Keratinocyte (primary cell): ENCODE results near the gene CEP131. TPM values are rescaled to one million over a fixed set of nuclear protein-coding genes. Genes with fewer than 3 reads are reported as not detected.

Experiments used
- DNase-seq: peaks from one replicate; pipeline ENCODE4 v3.0.0-alpha.2; 2011; ENCODE audit warnings: low read depth, missing footprints, low spot score
- FAIRE-seq: peaks from 2 replicates; lab custom pipeline; 2011; peaks lifted over from hg19 to GRCh38; lab: Jason Lieb, UNC
- H2AFZ ChIP-seq: 2 replicates; pipeline ENCODE4 v1.6.0; 2012; ENCODE audit warnings: low read length, control low read depth, inconsistent platforms; ENCODE audit not compliant: control insufficient read depth
- H3K27ac ChIP-seq: 2 replicates; pipeline ENCODE4 v1.5.1; 2011; ENCODE audit warnings: low read length; ENCODE audit not compliant: control insufficient read depth, insufficient read depth
- H3K27me3 ChIP-seq: 3 replicates; pipeline ENCODE4 v1.6.0; 2011; ENCODE audit warnings: low read length; ENCODE audit not compliant: control insufficient read depth, insufficient read depth; ENCODE audit errors: extremely low read depth
- H3K36me3 ChIP-seq, 2 experiments: 2 replicates in 1 of 2; 3 replicates in 1 of 2; pipeline ENCODE4 v1.5.1; 2011; ENCODE audit warnings: low read length in 2 of 2, mild to moderate bottlenecking in 1 of 2; ENCODE audit not compliant: control insufficient read depth in 2 of 2, insufficient read depth in 2 of 2; ENCODE audit errors: extremely low read depth in 1 of 2
- H3K4me1 ChIP-seq: 3 replicates; pipeline ENCODE4 v1.5.1; 2011; ENCODE audit warnings: low read length; ENCODE audit not compliant: control insufficient read depth, insufficient read depth; ENCODE audit errors: extremely low read depth
- H3K4me2 ChIP-seq: 3 replicates; pipeline ENCODE4 v1.6.0; 2011; ENCODE audit warnings: low read depth, low read length; ENCODE audit not compliant: control insufficient read depth, insufficient read depth; ENCODE audit errors: extremely low read depth
- H3K4me3 ChIP-seq, 3 experiments: fragments of 200-600 bp in 1 of 3; sonication (generic) in 1 of 3; 2 replicates in 2 of 3; 3 replicates in 1 of 3; pipeline ENCODE4 v1.5.1; 2011 to 2016; ENCODE audit warnings: low read length in 3 of 3, mild to moderate bottlenecking in 3 of 3, control low read depth in 2 of 3, inconsistent platforms in 1 of 3, low read depth in 1 of 3, mixed read lengths in 1 of 3, mixed run types in 1 of 3, moderate library complexity in 1 of 3; ENCODE audit not compliant: control insufficient read depth in 2 of 3, insufficient read depth in 2 of 3; ENCODE audit errors: extremely low read depth in 1 of 3
- H3K79me2 ChIP-seq: 2 replicates; pipeline ENCODE4 v1.6.0; 2012; ENCODE audit warnings: low read length; ENCODE audit not compliant: control insufficient read depth, insufficient read depth
- H3K9ac ChIP-seq: 3 replicates; pipeline ENCODE4 v1.6.0; 2011; ENCODE audit warnings: low read length; ENCODE audit not compliant: control insufficient read depth, insufficient read depth; ENCODE audit errors: extremely low read depth
- H3K9me1 ChIP-seq: 3 replicates; pipeline ENCODE4 v1.6.0; 2011; ENCODE audit warnings: low read length; ENCODE audit not compliant: control insufficient read depth, insufficient read depth; ENCODE audit errors: extremely low read depth
- H3K9me3 ChIP-seq: 2 replicates; pipeline ENCODE4 v1.5.1; 2012; ENCODE audit warnings: low read depth, low read length; ENCODE audit not compliant: control insufficient read depth
- H4K20me1 ChIP-seq: 3 replicates; pipeline ENCODE4 v1.6.0; 2011; ENCODE audit warnings: low read length; ENCODE audit not compliant: control insufficient read depth, insufficient read depth; ENCODE audit errors: extremely low read depth
- EZH2 ChIP-seq: IDR thresholded peaks from one replicate; pipeline ENCODE4 v1.6.1; 2012; ENCODE audit warnings: inconsistent platforms, mild to moderate bottlenecking, low read length, moderate library complexity
- dilution Hi-C: fragments of 300-500 bp; cut with MboI; formaldehyde crosslinking; loops from one replicate; pipeline ENCODE4 v1.7.0; 2020; ENCODE audit warnings: low sequenced_read_pairs; ENCODE audit not compliant: extremely low pct_ligation_motif_present
- polyA plus RNA-seq, 5 experiments: library from polyadenylated mRNA; depleted of rRNA in 3 of 5; stranded (reverse) in 3 of 5; stranded (forward) in 1 of 5; unstranded in 1 of 5; fragments of >200 nt; gene quantifications; 1 replicate in 1 of 5; 2 replicates in 3 of 5; 3 replicates in 1 of 5; pipeline versions ENCODE4 v1.2.1 to v1.2.3, GENCODE V29; 2011 to 2012; ENCODE audit warnings: missing spikeins in 2 of 5, low read depth in 1 of 5, low replicate concordance in 1 of 5
- TF ChIP-seq, protein P1 (sequence below), 3 experiments: IDR thresholded peaks in 1 of 3; conservative IDR thresholded peaks in 1 of 3; optimal IDR thresholded peaks in 1 of 3; 2 replicates in 2 of 3; 3 replicates in 1 of 3; pipeline versions ENCODE3 to v1.5.1; 2011; ENCODE audit warnings: low read length in 3 of 3, mild to moderate bottlenecking in 3 of 3, moderate library complexity in 2 of 3, control low read depth in 1 of 3, inconsistent platforms in 1 of 3; ENCODE audit not compliant: insufficient read depth in 2 of 3; ENCODE audit errors: extremely low read depth in 1 of 3

The CEP131 gene
- polyA plus RNA-seq, 1 donor (not counting 4 experiments of a cell fraction or from before 2014, with no cell fraction given), result 2.6 TPM

DNA sequence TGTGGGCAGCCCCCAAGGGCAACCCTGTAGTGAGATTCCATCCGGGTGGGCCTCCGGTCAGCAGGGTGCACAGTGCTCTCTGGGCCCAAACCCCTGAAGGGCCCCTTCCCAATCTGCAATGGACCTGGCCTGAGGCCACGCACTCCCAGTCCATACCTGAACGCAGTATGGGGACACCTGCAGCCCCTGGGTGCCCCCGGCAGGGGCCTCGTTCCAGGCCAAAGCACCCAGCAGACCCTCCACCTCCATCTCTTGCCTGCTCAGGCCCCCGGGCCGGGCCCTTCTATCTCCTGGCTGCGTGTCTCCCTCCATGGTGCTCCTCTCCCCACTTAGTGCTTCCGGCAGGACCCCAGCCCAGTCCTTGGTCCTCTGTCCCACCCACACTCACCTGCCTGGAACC, 39.4 kb downstream of the CEP131 start:
- Histone ChIP-seq H4K20me1 (no peaks in the 10 kb centered on the region), H3K79me2 (no peaks in the 10 kb centered on the region), H3K4me1 (no peaks in the 10 kb centered on the region), H3K9me3 (no peaks in the 10 kb centered on the region), H3K4me3 (no peak overlapping the region), H3K9ac (no peak overlapping the region), H3K27ac (no peak overlapping the region), H3K27me3 (peaks cover 7% of the 10 kb centered on the region), H2AFZ (no peak overlapping the region), H3K9me1 (no peaks in the 10 kb centered on the region), H3K36me3 (no peaks in the 10 kb centered on the region), H3K4me2 (no peak overlapping the region)
- FAIRE-seq (no peak), DNase-seq (no peak)
- TF ChIP-seq EZH2, result no peak
- TF ChIP-seq, protein P1, sequence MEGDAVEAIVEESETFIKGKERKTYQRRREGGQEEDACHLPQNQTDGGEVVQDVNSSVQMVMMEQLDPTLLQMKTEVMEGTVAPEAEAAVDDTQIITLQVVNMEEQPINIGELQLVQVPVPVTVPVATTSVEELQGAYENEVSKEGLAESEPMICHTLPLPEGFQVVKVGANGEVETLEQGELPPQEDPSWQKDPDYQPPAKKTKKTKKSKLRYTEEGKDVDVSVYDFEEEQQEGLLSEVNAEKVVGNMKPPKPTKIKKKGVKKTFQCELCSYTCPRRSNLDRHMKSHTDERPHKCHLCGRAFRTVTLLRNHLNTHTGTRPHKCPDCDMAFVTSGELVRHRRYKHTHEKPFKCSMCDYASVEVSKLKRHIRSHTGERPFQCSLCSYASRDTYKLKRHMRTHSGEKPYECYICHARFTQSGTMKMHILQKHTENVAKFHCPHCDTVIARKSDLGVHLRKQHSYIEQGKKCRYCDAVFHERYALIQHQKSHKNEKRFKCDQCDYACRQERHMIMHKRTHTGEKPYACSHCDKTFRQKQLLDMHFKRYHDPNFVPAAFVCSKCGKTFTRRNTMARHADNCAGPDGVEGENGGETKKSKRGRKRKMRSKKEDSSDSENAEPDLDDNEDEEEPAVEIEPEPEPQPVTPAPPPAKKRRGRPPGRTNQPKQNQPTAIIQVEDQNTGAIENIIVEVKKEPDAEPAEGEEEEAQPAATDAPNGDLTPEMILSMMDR (optimal IDR thresholded peaks at IDR 0.05 in 1 of 3, IDR thresholded peaks at IDR 0.05 in 1 of 3, conservative IDR thresholded peaks at IDR 0.05 in 1 of 3; ENCODE audit: extremely low read depth in 1 of 3, insufficient read depth in 2 of 3, low read length in 3 of 3), result no peak
- dilution Hi-C loops, result no loop called here

- Histone ChIP-seq H3K4me1 (no peaks in the 10 kb centered on the region), H3K27me3 (peaks cover 7% of the 10 kb centered on the region), H3K9ac (no peak overlapping the region), H3K9me1 (no peaks in the 10 kb centered on the region), H2AFZ (no peak overlapping the region), H3K4me3 (no peak overlapping the region), H3K27ac (no peak overlapping the region), H3K79me2 (no peaks in the 10 kb centered on the region), H4K20me1 (no peaks in the 10 kb centered on the region), H3K4me2 (no peak overlapping the region), H3K9me3 (no peaks in the 10 kb centered on the region), H3K36me3 (no peaks in the 10 kb centered on the region)
- dilution Hi-C loops, result no loop called here
- DNase-seq, result no peak
- FAIRE-seq, result no peak
- TF ChIP-seq EZH2, result no peak
- TF ChIP-seq, protein P1 (optimal IDR thresholded peaks at IDR 0.05 in 1 of 3, IDR thresholded peaks at IDR 0.05 in 1 of 3, conservative IDR thresholded peaks at IDR 0.05 in 1 of 3; ENCODE audit: extremely low read depth in 1 of 3, insufficient read depth in 2 of 3, low read length in 3 of 3), result no peak
Observed at GRCh38 chr17:81182596-81182995, 40.2 kb downstream of the CEP131 start.
